ENCODE measurements around the gene GALT.

GALT gene

GRCh38 chr9:34611251-34611810 is 35.1 kb upstream of the GALT start:
- TF ChIP-seq SIN3A (IDR thresholded peaks at IDR 0.05; ENCODE audit: borderline replicate concordance, insufficient read depth, low read length) (no peak), FOXP2 (optimal IDR thresholded peaks at IDR 0.05; ENCODE audit: borderline replicate concordance, extremely low read depth, extremely low read length, insufficient read depth) (no peak), POLR2AphosphoS5 (IDR thresholded peaks at IDR 0.05; ENCODE audit: low read depth, low read length) (no peak), TAF1 (IDR thresholded peaks at IDR 0.05; ENCODE audit: borderline replicate concordance, insufficient read depth, low read length) (no peak), REST (IDR thresholded peaks at IDR 0.05; ENCODE audit: insufficient read depth in 1 of 2, low read depth in 2 of 2, low read length in 2 of 2) (no peak)

- TF ChIP-seq TAF1 (IDR thresholded peaks at IDR 0.05; ENCODE audit: borderline replicate concordance, insufficient read depth, low read length) (peak; percentile 87), FOXP2 (optimal IDR thresholded peaks at IDR 0.05; ENCODE audit: borderline replicate concordance, extremely low read depth, extremely low read length, insufficient read depth) (no peak), REST (IDR thresholded peaks at IDR 0.05; ENCODE audit: insufficient read depth in 1 of 2, low read depth in 2 of 2, low read length in 2 of 2) (no peak), SIN3A (IDR thresholded peaks at IDR 0.05; ENCODE audit: borderline replicate concordance, insufficient read depth, low read length) (0 out of 2 replicates have a peak, but pooled peaks have one; percentile 45), POLR2AphosphoS5 (IDR thresholded peaks at IDR 0.05; ENCODE audit: low read depth, low read length) (peak; percentile 87)
Observed at GRCh38 chr9:34611811-34612787, 34.4 kb upstream of the GALT start, which contains the start of gene RPP25L. Gene RPP25L, minus strand, starts transcription at chr9:34612097. Its CDS starts 801 bp downstream, at chr9:34611296.

GRCh38 chr9:34612788-34613390 is 33.6 kb upstream of the GALT start:
- TF ChIP-seq POLR2AphosphoS5 (IDR thresholded peaks at IDR 0.05; ENCODE audit: low read depth, low read length) (no peak), TAF1 (IDR thresholded peaks at IDR 0.05; ENCODE audit: borderline replicate concordance, insufficient read depth, low read length) (no peak), FOXP2 (optimal IDR thresholded peaks at IDR 0.05; ENCODE audit: borderline replicate concordance, extremely low read depth, extremely low read length, insufficient read depth) (no peak), REST (IDR thresholded peaks at IDR 0.05; ENCODE audit: insufficient read depth in 1 of 2, low read depth in 2 of 2, low read length in 2 of 2) (no peak), SIN3A (IDR thresholded peaks at IDR 0.05; ENCODE audit: borderline replicate concordance, insufficient read depth, low read length) (no peak)

- TF ChIP-seq REST (IDR thresholded peaks at IDR 0.05; ENCODE audit: insufficient read depth in 1 of 2, low read depth in 2 of 2, low read length in 2 of 2) (no peak), SIN3A (IDR thresholded peaks at IDR 0.05; ENCODE audit: borderline replicate concordance, insufficient read depth, low read length) (no peak), POLR2AphosphoS5 (IDR thresholded peaks at IDR 0.05; ENCODE audit: low read depth, low read length) (no peak), TAF1 (IDR thresholded peaks at IDR 0.05; ENCODE audit: borderline replicate concordance, insufficient read depth, low read length) (no peak), FOXP2 (optimal IDR thresholded peaks at IDR 0.05; ENCODE audit: borderline replicate concordance, extremely low read depth, extremely low read length, insufficient read depth) (no peak)
Observed at GRCh38 chr9:34615132-34615531, 31.3 kb upstream of the GALT start.

Measured in PFSK-1 (cell line).